K562 (cell line): ENCODE results near the gene EIF4G2.

Experiments used
- MXI1 ChIP-seq: IDR thresholded peaks from 2 replicates; pipeline ENCODE4 v1.6.1; 2011; ENCODE audit warnings: low read depth, mild to moderate bottlenecking, improper control_type of control experiment, low read length
- PCBP2 ChIP-seq: fragments of 200-400 bp; formaldehyde crosslinking; IDR thresholded peaks from 2 replicates; pipeline ENCODE4 v1.6.1; 2018; ENCODE audit warnings: low read length, low read depth, mild to moderate bottlenecking, moderate library complexity; ENCODE audit not compliant: poor library complexity, severe bottlenecking
- POLR2A ChIP-seq: fragments of 450-650 bp; conservative IDR thresholded peaks from 2 replicates; pipeline ENCODE4 v1.6.1; 2016
- REST ChIP-seq, 2 experiments: fragments of 450-650 bp; formaldehyde crosslinking in 1 of 2; IDR thresholded peaks; 2 replicates each; pipeline versions ENCODE4 v1.4.0 to v1.6.1; 2014 to 2020; ENCODE audit warnings: mild to moderate bottlenecking in 2 of 2, borderline replicate concordance in 1 of 2, low read depth in 1 of 2
- TCF7L2 ChIP-seq: fragments of 150-350 bp; IDR thresholded peaks from 2 replicates; pipeline ENCODE4 v1.6.1; 2016; ENCODE audit warnings: low read depth, mild to moderate bottlenecking, low read length, moderate library complexity
- TCFL5 ChIP-seq: fragments of 250-450 bp; sonication (Bioruptor Pico); conservative IDR thresholded peaks from 2 replicates; pipeline ENCODE4 v1.6.1; 2021; ENCODE audit warnings: mild to moderate bottlenecking, moderate library complexity, matching md5 sums
- TEAD1 ChIP-seq, 2 experiments: fragments of 450-650 bp in 1 of 2; sonication (generic) in 1 of 2; formaldehyde crosslinking; IDR thresholded peaks; 2 replicates each; pipeline versions ENCODE4 v1.4.0 to v1.8.0; 2020 to 2022; ENCODE audit warnings: mild to moderate bottlenecking in 2 of 2, missing genetic modification reagents in 1 of 2

GRCh38 chr11:10808553-10809372, at the start of gene EIF4G2:
- peak; percentile 66; the same call in 1 of the 2 replicates for TF ChIP-seq MXI1
- no peak for TF ChIP-seq TCFL5 (CRISPR knock-in tag)
- TF ChIP-seq TEAD1 (CRISPR knock-in tag; IDR thresholded peaks at IDR 0.05): peak in 1 of 2 experiments; percentile 58; a peak in 1 of 4 replicates
- TF ChIP-seq REST (IDR thresholded peaks at IDR 0.05; ENCODE audit: borderline replicate concordance): no peak
- TF ChIP-seq REST (CRISPR knock-in tag; IDR thresholded peaks at IDR 0.05; ENCODE audit: low read depth): no peak
- TF ChIP-seq TCF7L2: 0 out of 2 replicates have a peak, but pooled peaks have one; percentile 33
- TF ChIP-seq POLR2A: peak; percentile 100
- peak; percentile 58 for TF ChIP-seq PCBP2
